Measurements from ENCODE around the gene VPS25. TPM values are rescaled to one million over a fixed set of nuclear protein-coding genes. Genes with fewer than 3 reads are reported as not detected.
"Not testable (repeated sequence)": the region's sequence is repeated elsewhere in the genome, so short reads cannot be mapped to it uniquely, and the experiment has no call there.

Gene VPS25
- total RNA-seq, result 10 to 100 TPM; 58.4 to 62.2 TPM

DNA sequence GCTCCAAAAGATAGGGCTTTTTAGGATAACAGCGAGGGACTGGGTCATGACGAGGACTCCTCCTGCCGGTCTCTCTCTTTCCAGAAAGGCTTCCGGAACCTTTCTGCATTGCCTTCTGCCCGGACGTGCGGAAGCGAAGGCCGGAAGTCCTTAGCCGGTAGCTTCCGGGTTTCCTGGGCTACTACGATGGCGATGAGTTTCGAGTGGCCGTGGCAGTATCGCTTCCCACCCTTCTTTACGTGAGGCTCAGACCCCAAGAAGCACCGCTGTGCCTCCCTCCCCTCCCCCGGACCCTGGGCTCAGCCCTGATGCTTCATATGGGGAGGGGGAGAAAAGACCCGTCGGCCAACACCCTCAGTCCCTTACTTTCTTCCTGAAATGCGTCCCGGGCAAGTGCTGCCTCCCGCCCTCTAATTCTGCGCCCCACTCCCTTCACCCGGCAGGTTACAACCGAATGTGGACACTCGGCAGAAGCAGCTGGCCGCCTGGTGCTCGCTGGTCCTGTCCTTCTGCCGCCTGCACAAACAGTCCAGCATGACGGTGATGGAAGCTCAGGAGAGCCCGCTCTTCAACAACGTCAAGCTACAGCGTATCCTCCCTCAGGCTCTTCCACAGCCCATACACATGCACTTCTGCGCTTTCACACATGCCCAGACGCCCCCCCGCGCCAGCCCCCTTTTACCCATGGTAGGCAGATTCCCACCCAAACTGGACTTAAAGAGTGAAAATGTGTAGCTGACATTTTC is at the start of gene VPS25:
VPS25 (plus strand) TSS at position 160 of the 746 bp plus-strand sequence; CDS start at position 187, 27 bp downstream.
- ATAC-seq (peak; percentile 94 to 96), DNase-seq (ENCODE audit: low spot score in 2 of 2) (peak; percentile 79 to 80)
- Mint-ChIP-seq H3K9me3 (no peaks in the 10 kb centered on the region), H3K36me3 (peaks cover 25 to 26% of the 10 kb centered on the region in 2 donors), H3K27ac (peak within 1 kb of the TSS; percentile 92 to 99)

DNA sequence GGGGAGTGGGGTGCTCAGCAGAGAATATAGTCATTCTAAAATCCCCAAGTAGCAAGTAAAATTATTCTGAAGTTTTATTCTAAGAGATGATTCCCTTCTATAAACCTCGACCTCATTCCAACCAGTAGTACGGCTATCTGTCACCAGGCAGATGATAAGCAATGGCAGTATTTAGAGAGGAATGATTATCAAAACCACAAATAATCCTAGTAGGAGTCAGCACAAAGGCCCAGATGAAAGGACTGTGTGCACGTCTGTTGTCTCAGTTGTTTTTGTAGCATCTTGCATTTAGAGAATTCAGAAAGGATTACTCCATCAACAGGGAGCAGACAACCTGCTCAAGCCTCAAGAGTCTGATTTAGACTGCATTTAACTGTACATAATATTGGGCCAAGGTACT is 49.6 kb upstream of the VPS25 start:
- Mint-ChIP-seq H3K27ac (no peak overlapping the region), H3K36me3 (peaks cover 10 to 15% of the 10 kb centered on the region in 2 donors), H3K9me3 (no peaks in the 10 kb centered on the region)
- DNase-seq (ENCODE audit: low spot score in 2 of 2), result no peak
- ATAC-seq, result no peak

DNA sequence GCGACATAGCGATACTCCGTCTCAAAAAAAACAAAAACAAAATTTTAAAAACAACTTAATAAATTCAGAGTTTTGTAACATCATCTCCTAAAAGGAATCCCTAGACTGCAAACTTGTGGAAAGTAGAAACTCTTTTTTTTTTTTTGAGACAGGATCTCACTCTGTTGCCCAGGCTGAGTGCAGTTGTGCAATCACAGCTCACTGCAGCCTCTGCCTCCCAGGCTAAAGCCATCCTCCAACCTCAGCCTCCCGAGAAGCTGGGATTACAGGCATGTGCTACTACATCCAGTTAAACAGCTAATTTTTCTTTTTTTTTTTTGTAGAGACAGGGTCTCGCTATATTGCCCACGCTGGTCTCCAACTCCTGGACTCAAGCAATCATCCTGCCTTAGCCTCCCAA is 48.1 kb upstream of the VPS25 start:
- ATAC-seq (no peak), DNase-seq (ENCODE audit: low spot score in 2 of 2) (no peak)
- no peaks in the 10 kb centered on the region for H3K9me3 Mint-ChIP-seq
- H3K36me3 Mint-ChIP-seq, result peaks cover 2 to 13% of the 10 kb centered on the region in 2 donors
- no peak overlapping the region for H3K27ac Mint-ChIP-seq

DNA sequence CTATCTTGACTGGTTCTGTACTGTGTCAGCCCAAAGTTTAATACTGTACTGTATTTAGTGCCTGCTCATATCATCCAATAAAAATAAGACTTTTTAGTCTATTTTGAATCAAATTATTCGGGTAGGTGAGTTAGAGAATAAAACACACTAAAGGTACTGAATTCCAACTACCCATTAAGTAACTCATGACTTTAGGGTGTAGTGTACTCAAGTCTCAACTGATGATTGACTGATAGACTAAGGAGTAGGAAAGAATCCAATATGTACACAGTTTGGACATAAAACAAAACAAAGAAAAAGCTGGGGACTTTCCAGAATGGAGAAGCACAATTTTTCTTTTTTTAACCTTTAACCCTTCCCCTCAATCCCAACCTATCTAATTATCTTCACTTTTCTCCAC is 32.5 kb upstream of the VPS25 start:
- ATAC-seq (no peak), DNase-seq (ENCODE audit: low spot score in 2 of 2) (no peak)
- Mint-ChIP-seq H3K9me3 (no peaks in the 10 kb centered on the region), H3K36me3 (peaks cover 0 to 12% of the 10 kb centered on the region in 2 donors), H3K27ac (peak overlapping the region in 1 of 2 donors; percentile 51)

DNA sequence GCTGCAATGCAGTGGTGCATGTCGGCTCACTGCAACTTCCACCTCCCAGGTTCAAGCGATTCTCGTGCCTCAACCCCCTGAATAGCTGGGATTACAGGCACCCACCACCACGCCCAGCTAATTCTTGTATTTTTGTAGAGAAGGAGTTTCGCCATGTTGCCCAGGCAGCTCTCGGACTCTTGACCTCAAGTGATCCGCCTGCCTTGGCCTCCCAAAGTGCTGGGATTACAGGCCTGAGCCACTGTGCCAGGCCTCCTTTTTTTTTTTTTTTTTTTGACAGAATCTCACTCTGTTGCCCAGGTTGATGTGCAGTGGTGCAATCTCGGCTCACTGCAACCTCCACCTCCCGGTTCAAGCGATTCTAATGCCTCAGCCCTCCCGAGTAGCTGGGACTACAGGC is 30.3 kb upstream of the VPS25 start:
- H3K36me3 Mint-ChIP-seq, result peaks cover 0 to 12% of the 10 kb centered on the region in 2 donors
- not testable (repeated sequence) for H3K9me3 Mint-ChIP-seq; H3K27ac Mint-ChIP-seq; DNase-seq (ENCODE audit: low spot score in 2 of 2); ATAC-seq

DNA sequence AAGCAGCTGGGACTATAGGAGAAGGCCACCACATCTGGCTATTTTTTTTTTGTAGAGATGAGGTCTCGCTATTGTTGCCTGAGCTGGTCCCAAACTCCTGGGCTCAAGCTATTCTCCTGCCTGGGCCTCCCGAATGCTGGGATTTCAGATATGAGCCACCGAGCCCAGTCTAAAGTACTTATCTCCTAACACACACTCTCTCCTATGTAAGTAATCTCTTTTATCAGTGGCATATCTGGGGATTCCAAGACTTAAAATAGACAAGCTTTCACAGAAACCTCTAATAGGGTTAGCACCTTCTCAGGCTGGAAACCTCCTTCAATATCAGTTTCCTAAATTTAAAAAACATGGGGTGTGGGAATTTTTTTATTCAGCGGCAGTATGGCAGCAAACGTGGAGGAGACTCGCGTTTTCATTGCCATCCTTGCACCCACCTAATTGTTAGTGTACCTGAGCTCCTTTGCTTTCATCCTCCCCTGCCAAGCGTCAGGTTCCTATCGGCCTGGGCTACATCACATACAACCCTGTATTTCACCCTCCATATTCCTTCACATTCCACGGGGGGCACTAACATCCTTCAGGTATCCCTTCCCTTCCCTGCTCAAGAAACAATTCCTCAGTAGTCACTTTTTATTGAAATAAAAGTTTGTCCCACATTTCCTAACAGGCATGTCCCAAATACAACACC is 29.5 kb upstream of the VPS25 start:
- ATAC-seq (no peak), DNase-seq (ENCODE audit: low spot score in 2 of 2) (no peak)
- H3K27ac Mint-ChIP-seq, result peak overlapping the region; percentile 96 to 97
- peaks cover 0 to 12% of the 10 kb centered on the region in 2 donors for H3K36me3 Mint-ChIP-seq
- H3K9me3 Mint-ChIP-seq, result no peaks in the 10 kb centered on the region

DNA sequence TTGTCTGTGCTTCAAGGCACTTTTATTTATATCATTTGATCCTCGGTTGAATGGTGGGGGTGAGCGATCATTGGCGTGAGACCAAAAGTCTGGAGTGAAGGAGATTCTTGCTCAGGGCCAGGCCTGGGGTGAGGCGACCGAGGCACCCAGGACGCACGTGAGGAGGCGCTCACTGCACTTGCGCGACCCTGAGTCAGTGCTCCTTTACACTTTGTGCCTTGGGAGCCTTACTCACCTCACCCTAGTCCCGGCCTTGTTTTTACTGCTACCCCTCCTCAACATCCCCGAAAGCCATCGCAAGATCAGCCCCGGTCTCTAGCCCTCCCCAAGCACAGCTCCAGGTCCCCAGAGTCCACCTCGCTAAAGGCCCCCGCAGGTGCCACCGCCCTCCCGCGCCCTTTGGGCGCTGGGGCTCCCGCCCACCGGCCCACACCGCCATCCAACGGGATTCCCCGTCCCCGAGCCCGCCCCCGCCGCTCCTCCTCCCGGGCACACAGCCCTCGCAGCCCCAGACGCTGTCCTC is 28.9 kb upstream of the VPS25 start:
- Mint-ChIP-seq H3K36me3 (peaks cover 0 to 12% of the 10 kb centered on the region in 2 donors), H3K27ac (peak overlapping the region; percentile 96 to 97), H3K9me3 (no peaks in the 10 kb centered on the region)
- ATAC-seq (peak; percentile 81 to 91), DNase-seq (ENCODE audit: low spot score in 2 of 2) (peak; percentile 58 to 86)

DNA sequence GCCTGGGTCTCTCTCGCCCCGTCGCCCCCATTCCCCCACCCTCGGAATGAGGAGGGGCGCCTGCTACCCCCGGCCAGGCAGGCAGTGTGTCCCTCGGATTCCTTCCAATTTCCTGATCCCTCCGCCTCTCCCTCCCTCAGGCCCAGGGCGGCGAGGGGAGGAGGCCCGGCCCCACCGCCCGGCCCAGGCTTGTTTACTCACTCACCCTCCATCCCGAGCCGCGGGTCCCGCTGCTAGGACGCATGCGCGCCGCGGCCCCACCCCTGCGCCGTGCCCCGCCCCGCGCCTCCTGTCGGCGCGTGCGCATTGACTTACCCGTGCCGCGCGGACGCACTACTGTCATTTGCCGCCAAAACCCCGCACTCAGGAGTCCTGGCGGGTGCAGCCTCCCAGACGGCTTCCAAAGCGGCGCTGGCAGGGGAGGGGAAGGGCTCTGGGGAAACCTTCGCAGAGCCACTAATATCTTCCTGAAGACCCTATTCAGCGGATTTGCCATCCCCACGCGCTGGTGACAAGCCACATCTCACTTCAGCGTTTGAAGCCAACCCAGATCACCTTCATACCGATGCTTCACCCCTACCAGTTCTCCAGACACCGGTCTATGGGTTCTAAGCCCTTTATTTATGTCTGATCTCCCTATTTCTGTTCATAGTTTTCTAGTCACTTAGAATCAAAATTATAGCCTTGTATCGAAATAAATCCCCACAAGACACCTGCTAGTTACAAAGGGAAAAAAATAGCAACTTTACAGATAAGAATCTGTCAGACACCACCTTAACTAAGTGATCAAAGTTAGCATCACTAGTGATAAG is 28.2 kb upstream of the VPS25 start, which contains the start of gene EZH1:
EZH1 (minus strand) TSS at position 235 of the 812 bp plus-strand sequence. CDS start 16,099 bp downstream, outside the sequence.
- peak; percentile 87 to 93 for ATAC-seq
- H3K9me3 Mint-ChIP-seq, result no peaks in the 10 kb centered on the region
- H3K36me3 Mint-ChIP-seq, result peaks cover 0 to 12% of the 10 kb centered on the region in 2 donors
- DNase-seq (ENCODE audit: low spot score in 2 of 2), result peak; percentile 97
- H3K27ac Mint-ChIP-seq, result peak within 1 kb of the TSS; percentile 96 to 97

DNA sequence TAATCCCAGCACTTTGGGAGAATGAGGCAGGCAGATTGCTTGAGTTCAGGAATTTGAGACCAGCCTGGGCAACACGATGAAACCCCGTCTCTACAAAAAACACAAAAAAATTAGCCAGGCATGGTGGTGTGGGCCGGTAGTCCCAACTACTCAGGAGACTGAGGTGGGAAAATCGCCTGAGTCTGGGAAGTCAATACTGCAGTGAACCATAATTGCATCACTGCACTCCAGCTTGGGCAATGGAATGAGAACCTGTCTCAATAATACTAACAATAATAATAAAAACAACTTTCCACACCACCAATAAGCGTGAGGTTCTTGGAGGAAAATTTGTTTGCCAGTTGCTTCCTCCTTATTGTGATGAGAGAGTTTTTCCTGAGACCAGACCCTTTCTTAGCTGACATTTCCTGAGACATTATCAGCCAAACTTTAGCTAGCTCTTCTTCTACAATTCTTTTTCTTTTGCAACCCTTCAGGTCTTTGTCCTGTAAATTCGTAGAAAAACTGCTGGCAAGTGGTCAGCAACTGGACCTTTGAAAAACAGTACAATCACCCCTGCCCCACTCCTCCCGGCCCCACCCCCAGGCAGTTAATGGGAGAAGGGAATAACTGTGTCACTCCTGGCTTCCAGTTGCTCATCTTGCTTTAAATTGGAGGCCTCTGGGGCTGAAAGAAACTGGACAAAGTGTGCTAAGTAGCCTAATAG is 24.9 kb upstream of the VPS25 start:
- Mint-ChIP-seq H3K9me3 (no peaks in the 10 kb centered on the region), H3K36me3 (peaks cover 0 to 12% of the 10 kb centered on the region in 2 donors), H3K27ac (no peak overlapping the region)
- DNase-seq (ENCODE audit: low spot score in 2 of 2) (no peak), ATAC-seq (no peak)

DNA sequence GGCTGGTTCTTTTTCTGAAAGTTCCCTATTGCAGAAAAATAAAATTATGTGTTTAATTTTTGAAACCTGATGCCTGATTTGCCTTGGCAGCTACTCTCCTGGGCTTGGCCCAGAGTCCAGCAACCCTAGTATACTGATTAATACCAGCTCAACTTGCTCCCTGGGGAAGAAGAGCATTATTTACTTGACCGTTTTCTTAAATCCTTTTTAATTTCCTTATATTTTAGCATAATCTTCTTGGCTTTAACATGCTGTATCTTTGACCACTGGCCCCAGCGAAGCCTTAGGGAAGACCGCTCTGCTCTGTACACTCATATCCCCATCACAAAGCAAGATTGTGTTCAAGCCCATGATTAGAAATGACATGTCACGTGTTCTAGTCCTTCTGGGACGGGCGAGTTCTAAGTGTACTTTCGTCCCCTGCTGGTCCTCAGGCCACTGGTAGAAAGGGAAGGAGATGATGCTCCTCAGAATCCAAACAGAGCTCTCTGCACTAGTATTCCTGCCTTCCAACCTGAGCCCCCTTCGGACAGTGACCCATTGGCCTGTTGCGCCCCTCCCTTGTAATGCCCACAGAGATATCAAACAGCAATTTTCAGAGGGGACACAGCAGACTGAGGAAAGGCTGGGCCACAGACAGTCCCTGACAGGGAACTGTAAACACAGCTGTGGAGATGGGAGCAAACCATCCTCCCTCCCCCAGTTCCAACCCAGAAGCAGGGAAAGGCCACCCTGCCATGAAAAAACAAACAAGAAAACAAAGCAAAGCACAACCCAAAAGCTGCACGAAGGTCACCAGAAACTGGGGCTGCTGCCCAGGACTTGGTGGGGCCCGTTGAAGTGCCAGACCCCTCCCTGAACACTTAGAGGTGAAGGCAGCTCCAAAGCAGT is 24.1 kb upstream of the VPS25 start:
- DNase-seq (ENCODE audit: low spot score in 2 of 2) (no peak), ATAC-seq (no peak)
- H3K9me3 Mint-ChIP-seq, result no peaks in the 10 kb centered on the region
- H3K36me3 Mint-ChIP-seq, result peaks cover 0 to 8% of the 10 kb centered on the region in 2 donors
- H3K27ac Mint-ChIP-seq, result no peak overlapping the region

DNA sequence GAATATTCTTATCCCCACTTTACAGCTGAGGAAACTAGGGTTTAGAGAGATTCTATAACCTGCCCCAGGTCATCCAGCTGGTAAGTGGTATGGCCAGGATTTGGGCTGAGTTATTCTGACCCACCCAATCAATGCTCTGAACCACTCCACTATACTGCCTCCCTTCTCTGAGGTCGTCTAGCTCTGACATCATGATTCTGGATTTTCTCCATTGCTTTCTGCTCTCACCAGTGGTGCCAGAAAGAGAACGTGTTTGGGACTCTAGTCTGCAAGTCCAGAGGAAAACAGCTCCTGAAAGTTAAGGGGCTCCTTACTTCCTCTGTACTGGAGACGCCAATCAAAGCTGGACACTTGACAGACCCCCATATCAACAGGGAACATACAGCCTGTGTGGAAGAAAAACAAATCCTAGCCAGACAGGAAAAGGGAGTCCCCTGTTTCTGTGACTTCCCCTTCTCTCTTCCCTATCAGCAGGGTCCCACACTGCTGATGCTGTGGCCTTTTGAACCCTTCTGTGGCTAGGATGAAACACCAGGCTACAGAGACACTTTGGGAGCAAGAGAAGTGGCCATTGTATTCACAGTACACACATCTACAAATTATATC is 22.4 kb upstream of the VPS25 start:
- H3K9me3 Mint-ChIP-seq, result no peaks in the 10 kb centered on the region
- no peak for ATAC-seq
- no peak for DNase-seq (ENCODE audit: low spot score in 2 of 2)
- H3K36me3 Mint-ChIP-seq, result no peaks in the 10 kb centered on the region
- H3K27ac Mint-ChIP-seq, result no peak overlapping the region

DNA sequence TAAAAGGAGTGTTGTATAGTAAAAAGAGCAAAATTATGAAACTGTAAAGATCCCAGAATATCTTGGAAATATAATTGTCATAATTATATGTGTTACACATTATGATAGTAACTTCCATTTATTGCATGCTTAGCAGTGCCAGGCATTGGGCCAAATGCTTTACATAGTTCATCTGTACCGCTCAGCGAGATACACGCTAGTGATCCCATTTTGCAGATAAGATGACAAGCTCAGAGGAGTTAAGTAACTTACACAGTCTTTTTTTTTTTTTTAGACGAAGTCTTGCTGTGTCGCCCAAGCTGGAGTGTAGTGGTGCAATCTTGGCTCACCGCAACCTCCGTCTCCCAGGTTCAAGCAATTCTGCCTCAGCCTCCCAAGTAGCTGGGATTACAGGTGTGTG is 21.6 kb upstream of the VPS25 start:
- DNase-seq (ENCODE audit: low spot score in 2 of 2), result no peak
- H3K9me3 Mint-ChIP-seq, result no peaks in the 10 kb centered on the region
- H3K27ac Mint-ChIP-seq, result no peak overlapping the region
- no peak for ATAC-seq
- H3K36me3 Mint-ChIP-seq, result no peaks in the 10 kb centered on the region

DNA sequence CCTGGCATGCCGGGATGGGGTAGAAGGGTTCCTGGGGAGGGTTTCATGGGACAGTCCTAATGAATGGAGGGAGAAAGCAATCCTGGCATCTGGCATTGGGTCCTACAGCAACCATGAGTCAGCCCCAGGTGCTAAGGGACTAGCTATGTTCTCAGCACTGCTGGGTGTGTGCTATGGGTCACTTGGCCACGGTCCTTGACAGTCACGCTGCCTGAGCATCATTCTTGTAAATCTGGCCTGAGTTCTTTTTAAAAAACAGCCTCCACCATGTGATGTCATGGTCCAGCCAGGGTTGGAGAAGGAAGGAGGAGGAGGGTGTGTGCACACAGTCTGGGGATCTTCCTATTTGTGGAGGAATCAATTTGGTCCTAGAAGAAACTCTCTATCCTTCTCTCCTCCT is 18.5 kb upstream of the VPS25 start:
- Mint-ChIP-seq H3K9me3 (no peaks in the 10 kb centered on the region), H3K27ac (peak overlapping the region in 1 of 2 donors; percentile 6), H3K36me3 (no peaks in the 10 kb centered on the region)
- ATAC-seq, result no peak
- no peak for DNase-seq (ENCODE audit: low spot score in 2 of 2)

DNA sequence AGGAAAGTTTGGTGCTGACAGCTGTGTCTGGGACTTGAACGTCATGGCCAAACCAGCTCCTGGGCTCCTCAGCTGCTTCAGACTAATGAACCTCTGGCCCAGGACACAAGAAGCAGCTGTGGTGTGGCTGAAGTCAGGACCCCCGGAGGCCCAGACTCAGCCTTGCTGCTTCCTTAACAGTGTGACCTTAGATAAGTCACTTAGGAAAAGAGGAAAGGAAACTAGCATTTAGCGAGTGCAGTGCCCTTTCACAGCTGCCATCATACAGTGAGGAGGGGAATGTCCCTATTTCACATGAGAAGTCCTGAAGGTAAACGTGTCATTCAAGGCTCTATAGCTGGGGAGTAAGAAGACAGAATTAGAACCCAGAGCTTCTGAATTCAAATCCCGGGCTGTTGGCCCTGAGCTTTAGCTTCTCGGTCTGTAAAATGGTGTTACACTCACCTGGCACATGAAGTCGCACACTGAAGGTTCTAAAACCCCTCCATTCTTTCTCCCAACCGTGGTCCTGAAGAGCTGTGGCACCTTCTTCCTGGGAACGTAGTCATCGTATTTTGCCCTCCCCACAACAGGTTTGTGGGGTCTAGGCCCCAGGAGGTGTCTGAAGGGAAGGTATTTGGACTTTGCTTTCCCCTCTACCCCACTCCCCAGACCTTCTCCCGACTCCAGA is 13.1 kb upstream of the VPS25 start:
- ATAC-seq, result peak in 1 of 2 donors; percentile 73
- DNase-seq (ENCODE audit: low spot score in 2 of 2), result no peak
- Mint-ChIP-seq H3K27ac (no peak overlapping the region), H3K36me3 (no peaks in the 10 kb centered on the region), H3K9me3 (no peaks in the 10 kb centered on the region)

Measured in activated naive CD4-positive, alpha-beta T cell treated with anti-CD3 and anti-CD28 coated beads, Interleukin-2, amount 50 U/mL, for 72 hours (primary cell).